Measurements from ENCODE around the gene ZNF236.

- TF ChIP-seq, protein P1, sequence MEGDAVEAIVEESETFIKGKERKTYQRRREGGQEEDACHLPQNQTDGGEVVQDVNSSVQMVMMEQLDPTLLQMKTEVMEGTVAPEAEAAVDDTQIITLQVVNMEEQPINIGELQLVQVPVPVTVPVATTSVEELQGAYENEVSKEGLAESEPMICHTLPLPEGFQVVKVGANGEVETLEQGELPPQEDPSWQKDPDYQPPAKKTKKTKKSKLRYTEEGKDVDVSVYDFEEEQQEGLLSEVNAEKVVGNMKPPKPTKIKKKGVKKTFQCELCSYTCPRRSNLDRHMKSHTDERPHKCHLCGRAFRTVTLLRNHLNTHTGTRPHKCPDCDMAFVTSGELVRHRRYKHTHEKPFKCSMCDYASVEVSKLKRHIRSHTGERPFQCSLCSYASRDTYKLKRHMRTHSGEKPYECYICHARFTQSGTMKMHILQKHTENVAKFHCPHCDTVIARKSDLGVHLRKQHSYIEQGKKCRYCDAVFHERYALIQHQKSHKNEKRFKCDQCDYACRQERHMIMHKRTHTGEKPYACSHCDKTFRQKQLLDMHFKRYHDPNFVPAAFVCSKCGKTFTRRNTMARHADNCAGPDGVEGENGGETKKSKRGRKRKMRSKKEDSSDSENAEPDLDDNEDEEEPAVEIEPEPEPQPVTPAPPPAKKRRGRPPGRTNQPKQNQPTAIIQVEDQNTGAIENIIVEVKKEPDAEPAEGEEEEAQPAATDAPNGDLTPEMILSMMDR (IDR thresholded peaks at IDR 0.05): no peak
- TF ChIP-seq HOXA7 (CRISPR knock-in tag; IDR thresholded peaks at IDR 0.05) (no peak), MAZ (IDR thresholded peaks at IDR 0.05; ENCODE audit: borderline replicate concordance, low read depth, low read length) (no peak), POLR2A (IDR thresholded peaks at IDR 0.05; ENCODE audit: low read length) (no peak)
- TF ChIP-seq, protein P2, sequence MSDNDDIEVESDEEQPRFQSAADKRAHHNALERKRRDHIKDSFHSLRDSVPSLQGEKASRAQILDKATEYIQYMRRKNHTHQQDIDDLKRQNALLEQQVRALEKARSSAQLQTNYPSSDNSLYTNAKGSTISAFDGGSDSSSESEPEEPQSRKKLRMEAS (IDR thresholded peaks at IDR 0.05): no peak
Observed at GRCh38 chr18:76857476-76857875, 35.1 kb downstream of the ZNF236 start.

Measured in A549 (cell line).